ENCODE data around the gene SLC25A52. TPM values are rescaled to one million over a fixed set of nuclear protein-coding genes. Genes with fewer than 3 reads are reported as not detected.
"Not testable (repeated sequence)": the region's sequence is repeated elsewhere in the genome, so short reads cannot be mapped to it uniquely, and the experiment has no call there.

Gene SLC25A52
- total RNA-seq (not detected), polyA plus RNA-seq (not detected), total RNA-seq (0 to 0.19 (median 0.08) reads per million in 6 experiments)

GRCh38 chr18:31760695-31761094 is at the start of gene SLC25A52:
Gene SLC25A52 (minus strand): TSS chr18:31760880. CDS start chr18:31760661, 219 bp downstream.
- Mint-ChIP-seq H3K4me3 (no peak within 1 kb of the TSS), H3K4me1 (no peaks in the 10 kb centered on the region), H3K36me3 (peaks cover 0 to 2% (median 0%) of the 10 kb centered on the region in 3 donors), H3K27me3 (peaks cover 0 to 7% (median 1%) of the 10 kb centered on the region in 5 donors), H3K9me3 (peaks cover 0 to 2% (median 0%) of the 10 kb centered on the region in 9 donors), H3K27ac (no peak within 1 kb of the TSS)
- ATAC-seq (no peak), DNase-seq (no peak)
- POLR2A ChIA-PET: no interaction called here

GRCh38 chr18:31809049-31809448 is 48.4 kb upstream of the SLC25A52 start:
- H3K4me1 Mint-ChIP-seq, H3K27me3 Mint-ChIP-seq, H3K4me3 Mint-ChIP-seq, H3K36me3 Mint-ChIP-seq, ATAC-seq, H3K9me3 Mint-ChIP-seq, H3K27ac Mint-ChIP-seq, DNase-seq, POLR2A ChIA-PET: not testable (repeated sequence)

- POLR2A ChIA-PET: no interaction called here
- Mint-ChIP-seq H3K27ac (no peak overlapping the region), H3K4me1 (peaks cover 0 to 2% (median 0%) of the 10 kb centered on the region in 4 donors), H3K27me3 (peaks cover 0 to under 1% (median 0%) of the 10 kb centered on the region in 5 donors), H3K9me3 (no peaks in the 10 kb centered on the region), H3K36me3 (no peaks in the 10 kb centered on the region), H3K4me3 (no peak overlapping the region)
- DNase-seq (no peak), ATAC-seq (no peak)
Measured at GRCh38 chr18:31801078-31801477, 40.4 kb upstream of the SLC25A52 start.

- POLR2A ChIA-PET, H3K27me3 Mint-ChIP-seq, H3K4me3 Mint-ChIP-seq, ATAC-seq, DNase-seq, H3K9me3 Mint-ChIP-seq, H3K36me3 Mint-ChIP-seq, H3K27ac Mint-ChIP-seq, H3K4me1 Mint-ChIP-seq: not testable (repeated sequence)
Measured at GRCh38 chr18:31799257-31799656, 38.6 kb upstream of the SLC25A52 start.

- POLR2A ChIA-PET: no interaction called here
- H3K36me3 Mint-ChIP-seq: no peaks in the 10 kb centered on the region
- ATAC-seq (no peak), DNase-seq (no peak)
- H3K4me3 Mint-ChIP-seq: no peak overlapping the region
- no peaks in the 10 kb centered on the region for H3K9me3 Mint-ChIP-seq
- H3K27ac Mint-ChIP-seq: no peak overlapping the region
- H3K4me1 Mint-ChIP-seq: peaks cover 0 to 2% (median 0%) of the 10 kb centered on the region in 4 donors
- peaks cover 0 to 2% (median 0%) of the 10 kb centered on the region in 5 donors for H3K27me3 Mint-ChIP-seq
Measured at GRCh38 chr18:31798399-31798798, 37.7 kb upstream of the SLC25A52 start.

GRCh38 chr18:31795747-31796146 is 35.1 kb upstream of the SLC25A52 start:
- POLR2A ChIA-PET: no interaction called here
- no peaks in the 10 kb centered on the region for H3K9me3 Mint-ChIP-seq
- peaks cover 0 to 2% (median 0%) of the 10 kb centered on the region in 5 donors for H3K27me3 Mint-ChIP-seq
- DNase-seq (no peak), ATAC-seq (no peak)
- peaks cover 0 to 7% (median 1%) of the 10 kb centered on the region in 4 donors for H3K4me1 Mint-ChIP-seq
- no peaks in the 10 kb centered on the region for H3K36me3 Mint-ChIP-seq
- no peak overlapping the region for H3K27ac Mint-ChIP-seq
- H3K4me3 Mint-ChIP-seq: no peak overlapping the region

GRCh38 chr18:31793531-31793930 is 32.9 kb upstream of the SLC25A52 start:
- DNase-seq (no peak), ATAC-seq (no peak)
- POLR2A ChIA-PET: no interaction called here
- peak overlapping the region in 1 of 10 donors; percentile 9 for H3K27ac Mint-ChIP-seq
- no peak overlapping the region for H3K4me3 Mint-ChIP-seq
- peaks cover 0 to 7% (median 1%) of the 10 kb centered on the region in 4 donors for H3K4me1 Mint-ChIP-seq
- H3K27me3 Mint-ChIP-seq: peaks cover 0 to 2% (median 0%) of the 10 kb centered on the region in 5 donors
- H3K9me3 Mint-ChIP-seq: no peaks in the 10 kb centered on the region
- no peaks in the 10 kb centered on the region for H3K36me3 Mint-ChIP-seq

- POLR2A ChIA-PET: no interaction called here
- DNase-seq (no peak), ATAC-seq (no peak)
- H3K9me3 Mint-ChIP-seq: no peaks in the 10 kb centered on the region
- peaks cover 0 to 7% (median 1%) of the 10 kb centered on the region in 4 donors for H3K4me1 Mint-ChIP-seq
- H3K27me3 Mint-ChIP-seq: peaks cover 0 to 2% (median 0%) of the 10 kb centered on the region in 5 donors
- no peak overlapping the region for H3K27ac Mint-ChIP-seq
- H3K4me3 Mint-ChIP-seq: no peak overlapping the region
- no peaks in the 10 kb centered on the region for H3K36me3 Mint-ChIP-seq
Measured at GRCh38 chr18:31792580-31792911, 31.9 kb upstream of the SLC25A52 start.

- Mint-ChIP-seq H3K36me3 (no peaks in the 10 kb centered on the region), H3K27ac (no peak overlapping the region), H3K27me3 (peaks cover 0 to 2% (median 0%) of the 10 kb centered on the region in 5 donors), H3K4me1 (peaks cover 0 to 7% (median 1%) of the 10 kb centered on the region in 4 donors), H3K9me3 (no peaks in the 10 kb centered on the region), H3K4me3 (no peak overlapping the region)
- DNase-seq (no peak), ATAC-seq (no peak)
- POLR2A ChIA-PET: no interaction called here
Measured at GRCh38 chr18:31791817-31792579, 31.3 kb upstream of the SLC25A52 start.

GRCh38 chr18:31789409-31789808 is 28.7 kb upstream of the SLC25A52 start:
- no peaks in the 10 kb centered on the region for H3K36me3 Mint-ChIP-seq
- no peaks in the 10 kb centered on the region for H3K9me3 Mint-ChIP-seq
- no peak for ATAC-seq
- no peak for DNase-seq
- POLR2A ChIA-PET: no interaction called here
- no peak overlapping the region for H3K4me3 Mint-ChIP-seq
- H3K27me3 Mint-ChIP-seq: no peaks in the 10 kb centered on the region
- H3K27ac Mint-ChIP-seq: no peak overlapping the region
- H3K4me1 Mint-ChIP-seq: peaks cover 0 to 7% (median 1%) of the 10 kb centered on the region in 4 donors

GRCh38 chr18:31783059-31783458 is 22.4 kb upstream of the SLC25A52 start:
- DNase-seq (no peak), ATAC-seq (no peak)
- peaks cover 0 to 22% (median 18%) of the 10 kb centered on the region in 3 donors for H3K36me3 Mint-ChIP-seq
- POLR2A ChIA-PET: no interaction called here
- peaks cover 0 to 25% (median 16%) of the 10 kb centered on the region in 9 donors for H3K9me3 Mint-ChIP-seq
- no peak overlapping the region for H3K4me3 Mint-ChIP-seq
- H3K27ac Mint-ChIP-seq: no peak overlapping the region
- H3K4me1 Mint-ChIP-seq: no peaks in the 10 kb centered on the region
- H3K27me3 Mint-ChIP-seq: peaks cover 0 to 9% (median 5%) of the 10 kb centered on the region in 5 donors

GRCh38 chr18:31778391-31778950 is 17.8 kb upstream of the SLC25A52 start:
- no peak for ATAC-seq
- DNase-seq: no peak
- Mint-ChIP-seq H3K4me3 (no peak overlapping the region), H3K4me1 (no peaks in the 10 kb centered on the region), H3K9me3 (peaks cover 0 to 39% (median 20%) of the 10 kb centered on the region in 9 donors), H3K36me3 (peaks cover 0 to 32% (median 18%) of the 10 kb centered on the region in 3 donors), H3K27ac (no peak overlapping the region), H3K27me3 (peaks cover 0 to 7% (median 5%) of the 10 kb centered on the region in 5 donors)
- POLR2A ChIA-PET: no interaction called here

- no peak overlapping the region for H3K4me3 Mint-ChIP-seq
- POLR2A ChIA-PET: no interaction called here
- ATAC-seq (no peak), DNase-seq (no peak)
- H3K36me3 Mint-ChIP-seq: peaks cover 0 to 32% (median 18%) of the 10 kb centered on the region in 3 donors
- no peaks in the 10 kb centered on the region for H3K4me1 Mint-ChIP-seq
- peaks cover 0 to 4% (median under 1%) of the 10 kb centered on the region in 5 donors for H3K27me3 Mint-ChIP-seq
- H3K27ac Mint-ChIP-seq: no peak overlapping the region
- H3K9me3 Mint-ChIP-seq: peaks cover 0 to 39% (median 20%) of the 10 kb centered on the region in 9 donors
Measured at GRCh38 chr18:31776093-31776492, 15.4 kb upstream of the SLC25A52 start.

All from naive thymus-derived CD8-positive, alpha-beta T cell (primary cell).